Right kidney (tissue), 1 donor: ENCODE results near the gene RUNX2.
"Not testable (repeated sequence)": the region's sequence is repeated elsewhere in the genome, so short reads cannot be mapped to it uniquely, and the experiment has no call there.

Experiments used
- DNase-seq: peaks from one replicate; pipeline ENCODE4 v3.0.0-alpha.2; 2016

Gene RUNX2

GRCh38 chr6:45556828-45557227 is 228.7 kb downstream of the RUNX2 start:
- no peak for DNase-seq

- DNase-seq: no peak
These were observed 229.3 kb downstream of the RUNX2 start for GRCh38 chr6:45557454-45557853.

GRCh38 chr6:45558858-45559257 is 230.7 kb downstream of the RUNX2 start:
- no peak for DNase-seq

- DNase-seq: not testable (repeated sequence)
These were observed 232.2 kb downstream of the RUNX2 start for GRCh38 chr6:45560321-45560820.

- DNase-seq: no peak
These were observed 234.0 kb downstream of the RUNX2 start for GRCh38 chr6:45562171-45562570.

- DNase-seq: no peak
These were observed 234.9 kb downstream of the RUNX2 start for GRCh38 chr6:45563041-45563440.

GRCh38 chr6:45563844-45564243 is 235.7 kb downstream of the RUNX2 start:
- no peak for DNase-seq

GRCh38 chr6:45566882-45567281 is 238.8 kb downstream of the RUNX2 start:
- no peak for DNase-seq

- DNase-seq: no peak
These were observed 239.7 kb downstream of the RUNX2 start for GRCh38 chr6:45567879-45568278.

- DNase-seq: no peak
These were observed 240.5 kb downstream of the RUNX2 start for GRCh38 chr6:45568626-45569025.

GRCh38 chr6:45569210-45569945 is 241.2 kb downstream of the RUNX2 start:
- no peak for DNase-seq

- DNase-seq: no peak
These were observed 243.0 kb downstream of the RUNX2 start for GRCh38 chr6:45571159-45571558.

- DNase-seq: no peak
These were observed 244.7 kb downstream of the RUNX2 start for GRCh38 chr6:45572833-45573232.

- no peak for DNase-seq
These were observed 245.9 kb downstream of the RUNX2 start for GRCh38 chr6:45574014-45574461.

- no peak for DNase-seq
These were observed 246.8 kb downstream of the RUNX2 start for GRCh38 chr6:45574885-45575284.

GRCh38 chr6:45576648-45577624 is 248.8 kb downstream of the RUNX2 start:
- DNase-seq: no peak

- no peak for DNase-seq
These were observed 249.8 kb downstream of the RUNX2 start for GRCh38 chr6:45577836-45578504.

- DNase-seq: no peak
These were observed 256.0 kb downstream of the RUNX2 start for GRCh38 chr6:45584127-45584526.

- DNase-seq: no peak
These were observed 258.4 kb downstream of the RUNX2 start for GRCh38 chr6:45586216-45587171.

GRCh38 chr6:45587229-45588060 is 259.3 kb downstream of the RUNX2 start:
- no peak for DNase-seq
